Frontal cortex (tissue), 4 donors: ENCODE measurements around the gene FBP2. TPM values are rescaled to one million over a fixed set of nuclear protein-coding genes. Genes with fewer than 3 reads are reported as not detected.

Source experiments
- DNase-seq, 2 donors: peaks; one replicate each; pipeline ENCODE4 v3.0.0; 2012; ENCODE audit warnings: low spot score in 2 of 2
- FAIRE-seq: peaks from 2 replicates; lab custom pipeline; 2012; peaks lifted over from hg19 to GRCh38; lab: Jason Lieb, UNC
- total RNA-seq: library from RNA; depleted of rRNA; stranded (reverse); fragments of >200 nt; gene quantifications from one replicate; pipeline ENCODE4 v1.2.3, GENCODE V29; 2014
- donor health status: control.
- donor health status: control.
- donor health status: control.

Gene FBP2
- total RNA-seq, result not detected

GRCh38 chr9:94593459-94594345 is at the start of gene FBP2:
TSS of gene FBP2 (minus strand) at chr9:94593824. CDS start at chr9:94593726, 98 bp downstream.
- DNase-seq (no peak), FAIRE-seq (no peak)

- no peak for DNase-seq
These were observed 49.6 kb upstream of the FBP2 start for GRCh38 chr9:94643176-94643575.

DNA sequence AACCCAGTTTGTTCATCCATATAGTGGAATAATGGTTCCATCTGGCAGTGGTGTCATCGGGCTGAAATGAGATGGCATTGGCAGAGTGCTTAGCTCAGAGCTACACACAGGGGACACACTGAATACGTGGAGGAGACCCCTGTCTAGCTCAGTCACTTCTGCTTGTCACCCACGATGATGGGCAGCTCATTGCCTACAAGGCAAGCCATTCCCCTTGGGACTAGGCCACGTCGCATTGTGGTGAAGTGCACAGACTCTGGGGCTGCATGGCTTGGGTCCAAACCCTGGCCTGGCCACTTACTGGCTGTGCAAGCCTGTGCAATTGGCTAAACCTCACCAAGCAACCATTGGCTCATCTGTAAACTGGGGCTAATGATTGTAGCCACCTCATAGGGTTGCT is 48.9 kb upstream of the FBP2 start:
- FAIRE-seq (no peak), DNase-seq (no peak)

More at GRCh38 chr9:94643176-94643575, 49.6 kb upstream of the FBP2 start:
- no peak for FAIRE-seq

- DNase-seq, result no peak
- FAIRE-seq, result no peak
These were observed 46.4 kb upstream of the FBP2 start for GRCh38 chr9:94639999-94640376.

GRCh38 chr9:94639061-94639998 is 45.7 kb upstream of the FBP2 start, which contains the start of gene FBP1:
TSS of gene FBP1 (minus strand) at chr9:94639518. CDS start at chr9:94639310, 208 bp downstream.
- no peak for FAIRE-seq
- DNase-seq, result peak; percentile 20 to 32

DNA sequence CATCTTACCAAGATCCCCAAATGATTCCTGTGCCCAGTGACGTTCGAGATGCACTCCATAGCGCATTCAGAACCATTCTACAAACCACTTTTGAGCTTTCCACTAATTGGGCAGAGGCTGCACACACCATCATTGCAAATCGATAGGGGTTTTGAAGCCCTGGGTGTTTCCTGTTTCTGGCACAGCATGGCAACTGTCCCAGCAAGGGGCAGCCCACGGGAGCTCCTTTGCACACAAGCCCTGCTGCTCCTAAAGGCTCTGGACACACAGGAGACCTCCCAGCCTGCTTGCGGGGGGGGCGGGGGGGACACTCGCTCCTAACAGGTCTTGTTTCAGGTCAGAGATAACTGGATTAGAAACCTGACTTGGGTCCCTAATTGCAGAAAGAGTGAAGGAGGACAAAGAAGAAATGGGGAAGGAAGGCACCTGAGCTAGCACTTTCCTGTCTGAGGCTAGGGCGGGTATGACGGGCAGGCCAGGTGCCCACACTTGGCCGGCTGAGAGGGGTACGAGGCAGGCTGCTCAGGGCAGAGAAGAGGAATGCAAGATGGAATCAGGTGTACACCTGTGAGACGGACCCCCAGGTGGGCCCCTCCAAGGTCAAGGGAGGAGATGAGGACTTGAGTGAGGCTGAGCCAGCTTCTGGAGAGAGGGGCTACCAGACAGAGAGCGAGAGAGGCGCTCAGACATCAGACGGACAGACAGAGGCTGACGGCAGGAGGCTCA is 44.9 kb upstream of the FBP2 start:
- no peak for FAIRE-seq
- no peak for DNase-seq

DNA sequence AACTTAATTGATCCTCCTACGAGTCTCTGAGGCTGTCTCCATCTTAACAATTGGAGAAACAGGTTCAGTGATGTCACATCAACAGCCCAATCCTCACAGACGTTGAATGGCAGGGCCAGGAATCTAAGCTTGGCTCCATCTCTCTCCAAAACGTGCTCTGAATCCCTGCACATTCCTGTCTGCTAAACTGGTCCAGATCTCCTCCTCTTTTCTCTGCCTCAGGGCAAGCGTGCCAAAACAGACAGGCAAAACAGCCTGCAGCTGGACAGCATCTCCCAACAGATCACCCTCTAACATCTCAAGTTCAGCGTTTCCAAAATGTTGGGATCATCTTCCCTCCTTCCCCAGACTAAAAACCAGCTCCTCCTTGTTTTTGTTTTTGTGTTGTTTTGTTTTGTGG is 39.1 kb upstream of the FBP2 start:
- FAIRE-seq (no peak), DNase-seq (no peak)

- FAIRE-seq (no peak), DNase-seq (no peak)
These were observed 38.0 kb upstream of the FBP2 start for GRCh38 chr9:94631599-94631998.

DNA sequence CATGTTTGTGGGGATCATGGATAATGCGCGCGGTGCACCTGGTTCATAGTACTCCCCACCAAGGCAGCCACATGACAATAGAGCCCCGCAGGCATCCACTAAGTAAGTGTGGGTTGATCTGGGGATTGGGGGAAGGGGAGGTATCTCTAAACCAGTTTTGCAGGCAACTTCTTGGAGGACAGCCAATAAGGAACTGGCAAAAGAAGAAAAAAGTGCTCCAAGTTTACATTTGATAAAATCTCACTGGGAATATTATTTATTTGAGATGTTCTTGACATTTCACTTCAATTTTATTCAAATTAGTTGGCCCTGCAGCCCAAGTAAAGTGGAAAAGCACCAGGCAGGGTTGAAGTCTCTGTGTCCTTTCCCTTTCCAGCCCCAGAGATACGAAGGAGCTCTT is 37.2 kb upstream of the FBP2 start:
- DNase-seq (no peak), FAIRE-seq (no peak)

GRCh38 chr9:94630281-94630680 is 36.7 kb upstream of the FBP2 start:
- FAIRE-seq, result no peak
- no peak for DNase-seq

GRCh38 chr9:94627287-94627686 is 33.7 kb upstream of the FBP2 start:
- FAIRE-seq (no peak), DNase-seq (no peak)

GRCh38 chr9:94625835-94626234 is 32.2 kb upstream of the FBP2 start:
- FAIRE-seq (no peak), DNase-seq (no peak)

- DNase-seq, result no peak
- FAIRE-seq, result no peak
These were observed 31.0 kb upstream of the FBP2 start for GRCh38 chr9:94624629-94625028.

DNA sequence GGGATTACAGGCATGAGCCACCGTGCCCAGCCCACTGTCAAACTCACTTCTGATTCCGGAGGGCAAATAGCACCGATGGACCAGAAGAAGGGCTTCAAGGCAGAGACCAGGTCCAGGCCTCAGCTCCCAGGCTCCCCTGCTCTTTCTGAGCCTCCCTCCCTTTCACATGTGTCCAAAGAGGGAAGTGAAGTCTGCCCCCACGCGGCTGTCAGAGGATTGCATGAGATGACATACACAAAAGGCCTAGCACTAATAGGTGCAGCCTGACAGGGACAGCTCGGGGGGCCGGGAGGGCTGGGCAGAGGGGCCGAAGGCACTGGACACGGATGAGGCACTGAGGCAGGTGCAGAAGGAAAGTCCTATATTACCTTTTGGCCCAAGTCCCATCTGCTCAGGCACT is 29.6 kb upstream of the FBP2 start:
- DNase-seq (no peak), FAIRE-seq (no peak)

DNA sequence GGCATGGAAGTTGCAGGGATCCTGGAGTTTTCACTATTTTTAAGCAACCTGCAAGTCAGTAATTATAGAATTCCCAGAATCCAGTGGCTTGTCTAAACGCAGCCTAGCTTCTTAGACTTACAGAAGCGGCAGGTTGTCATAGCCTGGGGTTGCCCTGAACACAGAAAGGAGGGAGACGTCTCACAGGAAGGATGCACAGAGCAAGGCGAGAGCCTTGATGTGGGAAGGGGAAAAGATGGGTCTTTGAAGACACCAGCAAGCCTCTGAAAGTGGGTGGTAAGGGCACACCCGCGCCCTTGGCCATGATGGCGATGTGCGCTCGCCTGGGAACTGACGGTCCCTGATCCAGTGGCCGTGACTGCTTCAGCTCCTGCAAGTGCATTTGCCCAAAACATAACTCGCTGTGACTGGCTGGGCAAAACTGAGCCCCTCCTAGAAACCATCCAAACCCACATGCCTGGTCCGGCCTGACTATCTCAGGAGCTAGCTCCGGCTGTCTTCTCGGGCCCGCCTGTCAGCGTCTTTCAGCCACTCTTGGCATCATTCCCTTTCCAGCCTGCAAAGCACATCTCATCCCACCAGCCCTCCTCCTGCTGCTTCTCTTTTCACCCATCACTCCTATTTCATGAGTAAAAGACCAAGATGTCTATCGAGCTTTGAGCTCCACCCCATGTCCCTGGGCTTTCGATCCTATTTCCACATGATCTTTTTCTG is 28.6 kb upstream of the FBP2 start:
- DNase-seq (no peak), FAIRE-seq (no peak)

- FAIRE-seq, result no peak
- DNase-seq, result no peak
These were observed 25.4 kb upstream of the FBP2 start for GRCh38 chr9:94619026-94619425.

DNA sequence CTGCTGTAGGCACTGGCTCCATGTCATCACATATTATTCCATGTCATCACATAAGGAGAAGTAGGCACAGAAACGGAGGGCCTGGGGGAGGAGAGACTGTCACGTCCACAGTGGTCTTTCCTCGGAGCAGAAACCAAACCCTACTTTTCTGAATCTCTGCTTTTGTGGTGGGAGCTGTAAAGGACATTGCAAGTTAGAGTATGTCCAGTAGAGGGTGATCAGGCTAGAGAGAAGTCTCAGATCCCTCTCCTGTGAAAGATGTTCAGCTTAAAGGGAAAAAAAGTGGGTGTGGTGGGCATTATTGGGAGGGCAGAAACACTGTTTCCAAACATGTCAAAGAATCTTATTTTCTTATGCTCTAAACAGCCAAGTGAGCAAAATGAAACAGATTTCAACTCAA is 19.4 kb upstream of the FBP2 start:
- DNase-seq (no peak), FAIRE-seq (no peak)

DNA sequence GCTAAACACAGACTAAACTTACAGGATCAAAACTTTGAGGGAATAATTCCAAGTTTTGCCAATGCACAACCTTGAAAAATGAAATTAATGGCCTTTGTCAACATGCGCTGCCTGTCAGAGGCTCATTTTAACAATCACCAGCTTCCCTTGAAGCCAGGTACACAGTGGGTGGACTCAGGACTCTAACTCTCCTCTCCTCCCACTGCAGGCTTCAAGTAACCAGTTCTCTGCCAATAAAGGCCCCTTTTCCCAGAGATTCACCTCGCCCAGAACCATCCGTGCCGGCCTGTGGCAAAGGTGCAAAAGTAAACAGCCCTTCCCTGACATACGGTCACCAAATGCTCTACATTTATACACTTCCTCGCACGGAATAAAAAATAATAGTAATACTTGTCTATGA is 18.4 kb upstream of the FBP2 start:
- FAIRE-seq (no peak), DNase-seq (no peak)

DNA sequence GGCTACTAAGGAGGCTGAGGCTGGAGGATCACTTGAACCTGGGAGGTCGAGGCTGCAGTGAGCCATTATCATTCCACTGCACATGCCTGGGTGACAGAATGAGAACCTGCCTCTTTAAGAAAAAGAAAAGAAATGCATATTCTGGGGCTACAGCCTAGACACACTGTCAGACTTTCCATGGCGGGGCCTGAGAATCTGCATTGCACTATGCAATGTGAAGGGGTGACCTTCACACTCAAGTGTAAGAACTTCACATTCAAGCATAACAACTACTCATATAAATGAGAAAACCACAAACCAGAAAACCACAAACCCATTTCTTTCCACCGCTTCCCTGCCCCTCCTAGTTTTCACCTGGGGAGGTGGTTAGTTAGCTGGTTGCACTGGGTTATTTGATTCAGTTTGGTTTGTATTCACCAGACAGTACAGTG is 18.0 kb upstream of the FBP2 start:
- DNase-seq, result no peak
- FAIRE-seq, result no peak
